Spleen (tissue), 11 donors: ENCODE data around the gene GDPGP1. TPM values are rescaled to one million over a fixed set of nuclear protein-coding genes. Genes with fewer than 3 reads are reported as not detected.

Experiments used
- DNase-seq: peaks from one replicate; pipeline ENCODE4 v3.0.0-alpha.2; 2020
- H3K27ac ChIP-seq, 8 donors: fragments of 200-600 bp; sonication (generic) in 7 of 8; 1 replicate in 4 of 8; 2 replicates in 4 of 8; pipeline versions ENCODE4 v1.5.0 to v1.8.0; 2016 to 2021; ENCODE audit warnings: inconsistent platforms in 4 of 8, mild to moderate bottlenecking in 4 of 8, moderate library complexity in 1 of 8
- H3K27me3 ChIP-seq, 7 donors: fragments of 200-600 bp; sonication (generic) in 6 of 7; replicated peaks in 1 of 7; 1 replicate in 4 of 7; 2 replicates in 3 of 7; pipeline versions ENCODE4 v1.5.0 to v1.8.0; 2016 to 2021; ENCODE audit warnings: inconsistent platforms in 3 of 7, mild to moderate bottlenecking in 1 of 7
- H3K36me3 ChIP-seq, 6 donors: fragments of 200-600 bp; sonication (generic) in 5 of 6; 1 replicate in 4 of 6; 2 replicates in 2 of 6; pipeline versions ENCODE4 v1.5.0 to v1.8.0; 2016 to 2021; ENCODE audit warnings: inconsistent platforms in 2 of 6
- H3K4me1 ChIP-seq, 6 donors: fragments of 200-600 bp; sonication (generic) in 5 of 6; 1 replicate in 3 of 6; 2 replicates in 3 of 6; pipeline versions ENCODE4 v1.5.0 to v1.8.0; 2016 to 2021; ENCODE audit warnings: inconsistent platforms in 3 of 6
- H3K4me3 ChIP-seq, 8 donors: fragments of 200-600 bp; sonication (generic) in 7 of 8; 1 replicate in 4 of 8; 2 replicates in 4 of 8; pipeline versions ENCODE4 v1.5.0 to v1.8.0; 2016 to 2021; ENCODE audit warnings: inconsistent platforms in 4 of 8, mild to moderate bottlenecking in 4 of 8, moderate library complexity in 2 of 8
- H3K9me3 ChIP-seq, 8 donors: fragments of 200-600 bp; sonication (generic) in 7 of 8; 1 replicate in 4 of 8; 2 replicates in 4 of 8; pipeline versions ENCODE4 v1.5.0 to v1.8.0; 2016 to 2021; ENCODE audit warnings: inconsistent platforms in 4 of 8
- POLR2A ChIP-seq, 3 donors: fragments of 450-650 bp; IDR thresholded peaks; one replicate each; pipeline ENCODE4 v1.5.1; 2017; ENCODE audit warnings: antibody characterized with exemption in 3 of 3, mild to moderate bottlenecking in 1 of 3
- POLR2AphosphoS5 ChIP-seq, 3 donors: sonication (generic); formaldehyde crosslinking; IDR thresholded peaks; one replicate each; pipeline ENCODE4 v1.5.1; 2017; ENCODE audit warnings: antibody characterized with exemption in 3 of 3
- WGBS, 5 donors: extraction: QIAGEN DNeasy Blood & Tissue Kit in 3 of 5; methylation state at CpG; one replicate each; pipeline versions ENCODE4 v1.1.5 to v1.1.7; 2013 to 2018; 5-methylcytosine and 5-hydroxymethylcytosine counted together
- intact Hi-C: fragments of 100-400 bp; cut with DNase I; formaldehyde crosslinking; loops from one replicate; pipeline ENCODE4 v1.15.0; 2023; ENCODE audit warnings: low total_unique reads
- polyA plus RNA-seq, 3 donors: library from polyadenylated mRNA; stranded (reverse); fragments of 200-250 nt; gene quantifications; one replicate each; pipeline ENCODE4 v1.2.1, GENCODE V29; 2013
- total RNA-seq, 7 donors: library from RNA; depleted of rRNA in 3 of 7; stranded (reverse); fragments of >200 nt in 3 of 7; fragmentation: NEBNext Ultra II Directional in 4 of 7; extraction: Animal tissue kit (Norgen Biotek cat#: 25700) in 4 of 7; gene quantifications; one replicate each; pipeline versions ENCODE4 v1.1.0 to v1.2.1, GENCODE V29; 2016 to 2021
- TF ChIP-seq, protein P1 (sequence below), 11 experiments: fragments of 200-600 bp in 7 of 11; fragments of 450-650 bp in 4 of 11; sonication (generic) in 4 of 11; IDR thresholded peaks in 8 of 11; conservative IDR thresholded peaks in 3 of 11; 1 replicate in 7 of 11; 2 replicates in 4 of 11; pipeline versions ENCODE4 v1.4.0 to v1.8.0; 2016 to 2021; ENCODE audit warnings: antibody characterized with exemption in 11 of 11, inconsistent platforms in 4 of 11, mild to moderate bottlenecking in 1 of 11
- donor health status: healthy with polysubstance abuse.
- donor health status: DM: no; HTN: no; CAD: no; lungs with moderate emphysema.
- donor health status: DM: no; HTN: no; CAD: no.
- donor health status: Bipolar disorder and iron deficiency.
- donor health status: healthy.
- donor health status: DM: no; HTN: no; CAD: no.
- donor health status: DM: yes; HTN: yes; CAD: no.

The GDPGP1 gene
- total and polyA plus RNA-seq, 10 donors, result 1.9 to 13.4 (median 9.6) TPM

- Histone ChIP-seq H3K27me3 (no peaks in the 10 kb centered on the region), H3K27ac (peak overlapping the region in 5 of 8 donors; percentile 14 to 86 (median 75)), H3K36me3 (peaks cover 0 to 70% (median 8%) of the 10 kb centered on the region in 6 donors), H3K9me3 (no peaks in the 10 kb centered on the region), H3K4me3 (no peak overlapping the region), H3K4me1 (peaks cover 47 to 100% (median 87%) of the 10 kb centered on the region in 6 donors)
- DNase-seq, result no peak
- 88 to 94% (median 92%) methylated on average over 8 of the region's 8 CpGs for WGBS, 5 donors
- TF ChIP-seq POLR2A (IDR thresholded peaks at IDR 0.05), result no peak
- TF ChIP-seq POLR2AphosphoS5 (IDR thresholded peaks at IDR 0.05), result peak in 2 of 3 donors; percentile 7 to 39
- TF ChIP-seq, protein P1, sequence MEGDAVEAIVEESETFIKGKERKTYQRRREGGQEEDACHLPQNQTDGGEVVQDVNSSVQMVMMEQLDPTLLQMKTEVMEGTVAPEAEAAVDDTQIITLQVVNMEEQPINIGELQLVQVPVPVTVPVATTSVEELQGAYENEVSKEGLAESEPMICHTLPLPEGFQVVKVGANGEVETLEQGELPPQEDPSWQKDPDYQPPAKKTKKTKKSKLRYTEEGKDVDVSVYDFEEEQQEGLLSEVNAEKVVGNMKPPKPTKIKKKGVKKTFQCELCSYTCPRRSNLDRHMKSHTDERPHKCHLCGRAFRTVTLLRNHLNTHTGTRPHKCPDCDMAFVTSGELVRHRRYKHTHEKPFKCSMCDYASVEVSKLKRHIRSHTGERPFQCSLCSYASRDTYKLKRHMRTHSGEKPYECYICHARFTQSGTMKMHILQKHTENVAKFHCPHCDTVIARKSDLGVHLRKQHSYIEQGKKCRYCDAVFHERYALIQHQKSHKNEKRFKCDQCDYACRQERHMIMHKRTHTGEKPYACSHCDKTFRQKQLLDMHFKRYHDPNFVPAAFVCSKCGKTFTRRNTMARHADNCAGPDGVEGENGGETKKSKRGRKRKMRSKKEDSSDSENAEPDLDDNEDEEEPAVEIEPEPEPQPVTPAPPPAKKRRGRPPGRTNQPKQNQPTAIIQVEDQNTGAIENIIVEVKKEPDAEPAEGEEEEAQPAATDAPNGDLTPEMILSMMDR (IDR thresholded peaks at IDR 0.05 in 8 of 11, conservative IDR thresholded peaks at IDR 0.05 in 3 of 11), result no peak
- intact Hi-C loops, result no loop called here
Measured at GRCh38 chr15:90210593-90210992, 23.4 kb upstream of the GDPGP1 start.

DNA sequence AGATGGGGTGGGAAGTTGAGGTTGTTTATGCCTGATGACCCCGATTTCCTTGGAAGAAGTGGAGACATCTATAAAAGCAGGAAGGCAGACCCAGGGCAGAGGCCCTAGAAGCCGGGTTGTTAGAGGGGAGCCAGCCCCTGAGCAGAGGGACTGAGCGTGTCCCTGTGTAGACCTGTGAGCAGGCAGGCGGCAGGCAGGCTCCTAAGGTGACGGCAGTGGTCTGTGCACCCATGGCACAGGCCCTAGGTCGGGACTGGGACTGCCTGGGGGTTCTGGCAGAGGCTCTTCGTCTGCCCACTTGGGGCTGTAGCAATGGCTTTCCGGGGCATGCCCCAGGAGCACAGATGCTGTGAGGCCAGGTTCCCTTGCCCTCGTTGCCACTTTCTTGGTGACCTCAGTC lies 23.0 kb upstream of the GDPGP1 start:
- TF ChIP-seq POLR2AphosphoS5 (IDR thresholded peaks at IDR 0.05) (no peak), POLR2A (IDR thresholded peaks at IDR 0.05) (no peak)
- TF ChIP-seq, protein P1 (IDR thresholded peaks at IDR 0.05 in 8 of 11, conservative IDR thresholded peaks at IDR 0.05 in 3 of 11), result no peak
- H3K9me3 ChIP-seq, result no peaks in the 10 kb centered on the region
- 66 to 92% (median 76%) methylated on average over 6 to 9 of the region's 9 CpGs for WGBS, 5 donors
- H3K4me1 ChIP-seq, result peaks cover 46 to 100% (median 85%) of the 10 kb centered on the region in 6 donors
- H3K36me3 ChIP-seq, result peaks cover 0 to 70% (median 8%) of the 10 kb centered on the region in 6 donors
- no peak for DNase-seq
- no peaks in the 10 kb centered on the region for H3K27me3 ChIP-seq
- H3K27ac ChIP-seq, result peak overlapping the region in 7 of 8 donors; percentile 14 to 86 (median 69)
- intact Hi-C loops, result no loop called here
- H3K4me3 ChIP-seq, result peak overlapping the region in 1 of 8 donors; percentile 31

- intact Hi-C loops, result no loop called here
- H3K4me1 ChIP-seq, result peaks cover 43 to 100% (median 79%) of the 10 kb centered on the region in 6 donors
- H3K27ac ChIP-seq, result peak overlapping the region; percentile 14 to 86 (median 62)
- H3K4me3 ChIP-seq, result peak overlapping the region in 1 of 8 donors; percentile 31
- TF ChIP-seq POLR2AphosphoS5 (IDR thresholded peaks at IDR 0.05) (peak; percentile 71 to 74 (median 74)), POLR2A (IDR thresholded peaks at IDR 0.05) (no peak)
- TF ChIP-seq, protein P1 (IDR thresholded peaks at IDR 0.05 in 8 of 11, conservative IDR thresholded peaks at IDR 0.05 in 3 of 11), result no peak
- peaks cover 0 to 69% (median 5%) of the 10 kb centered on the region in 6 donors for H3K36me3 ChIP-seq
- no peaks in the 10 kb centered on the region for H3K27me3 ChIP-seq
- 40 to 62% (median 50%) methylated on average over 3 to 13 of the region's 13 CpGs for WGBS, 5 donors
- no peaks in the 10 kb centered on the region for H3K9me3 ChIP-seq
- peak; percentile 84 for DNase-seq
Measured at GRCh38 chr15:90211440-90212143, 22.4 kb upstream of the GDPGP1 start.
